ENCODE results near the gene ZNF20. TPM values are rescaled to one million over a fixed set of nuclear protein-coding genes. Genes with fewer than 3 reads are reported as not detected.
A peak's percentile ranks its signal among the peaks of the same experiment; 100 is the strongest.
"Not testable (repeated sequence)": the region's sequence is repeated elsewhere in the genome, so short reads cannot be mapped to it uniquely, and the experiment has no call there.

The ZNF20 gene
- total RNA-seq, 1 donor from 2014 or later = 4.2 TPM

GRCh38 chr19:12093777-12094176 lies 46.4 kb downstream of the ZNF20 start:
- TF ChIP-seq, protein P1, sequence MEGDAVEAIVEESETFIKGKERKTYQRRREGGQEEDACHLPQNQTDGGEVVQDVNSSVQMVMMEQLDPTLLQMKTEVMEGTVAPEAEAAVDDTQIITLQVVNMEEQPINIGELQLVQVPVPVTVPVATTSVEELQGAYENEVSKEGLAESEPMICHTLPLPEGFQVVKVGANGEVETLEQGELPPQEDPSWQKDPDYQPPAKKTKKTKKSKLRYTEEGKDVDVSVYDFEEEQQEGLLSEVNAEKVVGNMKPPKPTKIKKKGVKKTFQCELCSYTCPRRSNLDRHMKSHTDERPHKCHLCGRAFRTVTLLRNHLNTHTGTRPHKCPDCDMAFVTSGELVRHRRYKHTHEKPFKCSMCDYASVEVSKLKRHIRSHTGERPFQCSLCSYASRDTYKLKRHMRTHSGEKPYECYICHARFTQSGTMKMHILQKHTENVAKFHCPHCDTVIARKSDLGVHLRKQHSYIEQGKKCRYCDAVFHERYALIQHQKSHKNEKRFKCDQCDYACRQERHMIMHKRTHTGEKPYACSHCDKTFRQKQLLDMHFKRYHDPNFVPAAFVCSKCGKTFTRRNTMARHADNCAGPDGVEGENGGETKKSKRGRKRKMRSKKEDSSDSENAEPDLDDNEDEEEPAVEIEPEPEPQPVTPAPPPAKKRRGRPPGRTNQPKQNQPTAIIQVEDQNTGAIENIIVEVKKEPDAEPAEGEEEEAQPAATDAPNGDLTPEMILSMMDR (IDR thresholded peaks at IDR 0.05; ENCODE audit: insufficient read depth, low read length, poor library complexity, severe bottlenecking) = no peak
- no peaks in the 10 kb centered on the region for H3K27me3 ChIP-seq (ENCODE audit: control insufficient read depth, insufficient read depth, low read length)
- DNase-seq (ENCODE audit: low read depth) = no peak
- no peak overlapping the region for H3K4me3 ChIP-seq (ENCODE audit: low read depth, low read length)
- H3K36me3 ChIP-seq (ENCODE audit: control insufficient read depth, insufficient read depth, low read length) = no peaks in the 10 kb centered on the region

- DNase-seq (ENCODE audit: low read depth) = no peak
- Histone ChIP-seq H3K36me3 (ENCODE audit: control insufficient read depth, insufficient read depth, low read length) (no peaks in the 10 kb centered on the region), H3K27me3 (ENCODE audit: control insufficient read depth, insufficient read depth, low read length) (no peaks in the 10 kb centered on the region), H3K4me3 (ENCODE audit: low read depth, low read length) (peak overlapping the region; percentile 41)
- TF ChIP-seq, protein P1 (IDR thresholded peaks at IDR 0.05; ENCODE audit: insufficient read depth, low read length, poor library complexity, severe bottlenecking) = no peak
These were observed 47.2 kb downstream of the ZNF20 start for GRCh38 chr19:12092956-12093355.

GRCh38 chr19:12092065-12092867 lies 47.9 kb downstream of the ZNF20 start:
- DNase-seq (ENCODE audit: low read depth) = no peak
- TF ChIP-seq, protein P1 (IDR thresholded peaks at IDR 0.05; ENCODE audit: insufficient read depth, low read length, poor library complexity, severe bottlenecking) = no peak
- no peaks in the 10 kb centered on the region for H3K36me3 ChIP-seq (ENCODE audit: control insufficient read depth, insufficient read depth, low read length)
- H3K27me3 ChIP-seq (ENCODE audit: control insufficient read depth, insufficient read depth, low read length) = no peaks in the 10 kb centered on the region
- peak overlapping the region; percentile 41 for H3K4me3 ChIP-seq (ENCODE audit: low read depth, low read length)

DNA sequence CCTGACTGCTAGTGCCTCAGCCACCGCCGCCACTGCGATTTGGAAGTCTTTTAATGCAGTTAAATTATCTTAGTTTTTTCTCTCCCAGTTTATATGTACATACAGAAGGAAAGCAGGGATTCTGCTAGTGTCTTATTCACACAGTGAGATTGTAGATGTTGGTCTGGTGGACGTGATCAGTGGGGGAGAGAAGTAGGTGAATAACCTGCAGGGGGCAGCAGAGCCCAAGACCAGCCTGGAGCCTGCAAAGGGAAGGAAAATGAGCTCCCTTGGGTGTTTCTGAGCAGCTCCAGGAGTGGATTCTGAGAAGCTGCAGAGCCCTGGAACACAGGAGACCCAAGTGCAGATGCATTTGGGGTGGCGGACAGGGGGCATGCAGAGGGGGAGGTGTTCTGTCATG lies 49.3 kb downstream of the ZNF20 start:
- no peak overlapping the region for H3K4me3 ChIP-seq (ENCODE audit: low read depth, low read length)
- TF ChIP-seq, protein P1 (IDR thresholded peaks at IDR 0.05; ENCODE audit: insufficient read depth, low read length, poor library complexity, severe bottlenecking) = peak; percentile 24
- H3K27me3 ChIP-seq (ENCODE audit: control insufficient read depth, insufficient read depth, low read length) = no peaks in the 10 kb centered on the region
- no peak for DNase-seq (ENCODE audit: low read depth)
- H3K36me3 ChIP-seq (ENCODE audit: control insufficient read depth, insufficient read depth, low read length) = no peaks in the 10 kb centered on the region

DNA sequence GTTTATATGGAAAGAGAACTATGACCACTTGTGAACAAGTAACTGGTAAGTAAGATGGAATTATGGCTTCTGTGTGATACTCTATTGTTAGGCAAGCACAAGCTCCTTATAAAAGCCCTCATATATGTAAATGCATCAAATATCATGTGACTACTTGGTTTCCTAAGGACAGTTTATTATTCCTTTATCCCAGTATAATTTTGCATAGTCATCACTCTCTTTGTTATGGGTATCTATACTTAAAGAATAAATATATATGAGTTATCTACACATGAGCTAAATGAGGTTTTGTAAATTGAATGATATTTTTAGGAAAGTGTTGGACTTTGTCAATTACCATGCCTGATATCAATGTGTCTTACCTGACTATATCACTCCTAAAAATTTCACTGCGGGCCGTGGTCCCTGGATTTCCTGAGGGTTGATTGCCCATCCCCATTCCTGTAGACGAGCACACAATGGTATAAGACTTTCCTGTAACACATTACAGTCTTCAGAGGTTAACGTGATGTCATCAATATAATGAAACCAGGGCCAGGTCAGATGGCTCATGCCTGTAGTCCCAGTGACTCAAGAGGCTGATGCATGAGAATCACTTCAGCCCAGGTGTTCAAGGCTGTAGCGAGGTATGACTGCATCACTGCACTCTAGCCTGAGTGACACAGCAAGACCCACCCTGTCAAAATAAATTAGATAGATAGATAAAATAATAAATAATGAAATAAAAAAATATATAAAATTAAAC lies 54.9 kb downstream of the ZNF20 start:
- TF ChIP-seq, protein P1 (IDR thresholded peaks at IDR 0.05; ENCODE audit: insufficient read depth, low read length, poor library complexity, severe bottlenecking) = no peak

GRCh38 chr19:12083336-12083735 lies 56.8 kb downstream of the ZNF20 start:
- H3K4me3 ChIP-seq (ENCODE audit: low read depth, low read length); H3K27me3 ChIP-seq (ENCODE audit: control insufficient read depth, insufficient read depth, low read length); H3K36me3 ChIP-seq (ENCODE audit: control insufficient read depth, insufficient read depth, low read length); DNase-seq (ENCODE audit: low read depth): not testable (repeated sequence)

More for the DNA sequence above, 54.9 kb downstream of the ZNF20 start:
- no peaks in the 10 kb centered on the region for H3K27me3 ChIP-seq (ENCODE audit: control insufficient read depth, insufficient read depth, low read length)
- H3K36me3 ChIP-seq (ENCODE audit: control insufficient read depth, insufficient read depth, low read length) = no peaks in the 10 kb centered on the region
- H3K4me3 ChIP-seq (ENCODE audit: low read depth, low read length) = no peak overlapping the region
- DNase-seq (ENCODE audit: low read depth) = no peak
